NT2/D1 (cell line): ENCODE data around the gene WFIKKN1.
"Not testable (repeated sequence)": the region's sequence is repeated elsewhere in the genome, so short reads cannot be mapped to it uniquely, and the experiment has no call there.

Experiments
- DNase-seq: peaks from one replicate; pipeline ENCODE4 v3.0.0-alpha.2; 2011; ENCODE audit warnings: low read depth, low spot score
- H3K27me3 ChIP-seq: 2 replicates; pipeline ENCODE4 v1.6.0; 2011; ENCODE audit warnings: mild to moderate bottlenecking; ENCODE audit not compliant: insufficient read length, insufficient read depth
- H3K36me3 ChIP-seq: 2 replicates; pipeline ENCODE4 v1.6.1; 2011; ENCODE audit warnings: mild to moderate bottlenecking, low read length, mixed read lengths; ENCODE audit not compliant: insufficient read depth, insufficient read length
- H3K4me1 ChIP-seq: 2 replicates; pipeline ENCODE4 v1.5.1; 2011; ENCODE audit not compliant: insufficient read depth, insufficient read length
- H3K4me3 ChIP-seq: 2 replicates; pipeline ENCODE4 v1.5.1; 2011; ENCODE audit warnings: low read depth; ENCODE audit not compliant: insufficient read length
- H3K9ac ChIP-seq: 2 replicates; pipeline ENCODE4 v1.6.0; 2011; ENCODE audit warnings: low read depth; ENCODE audit not compliant: insufficient read length
- H3K9me3 ChIP-seq: 2 replicates; pipeline ENCODE4 v1.5.1; 2011; ENCODE audit warnings: mild to moderate bottlenecking, low read length; ENCODE audit not compliant: insufficient read depth
- SUZ12 ChIP-seq: IDR thresholded peaks from 2 replicates; pipeline ENCODE4 v1.6.1; 2011; ENCODE audit not compliant: insufficient read length, insufficient read depth; ENCODE audit errors: extremely low read depth
- YY1 ChIP-seq: IDR thresholded peaks from 2 replicates; pipeline ENCODE4 v1.6.1; 2011; ENCODE audit not compliant: insufficient read length, insufficient read depth
- ZNF274 ChIP-seq: IDR thresholded peaks from 2 replicates; pipeline ENCODE4 v1.6.1; 2011; ENCODE audit warnings: mild to moderate bottlenecking, low read depth, low read length

Gene WFIKKN1

GRCh38 chr16:595942-596735, 34.6 kb upstream of the WFIKKN1 start:
- peaks cover 48% of the 10 kb centered on the region for H3K27me3 ChIP-seq
- no peaks in the 10 kb centered on the region; the same call in 1 of the 2 replicates for H3K9me3 ChIP-seq
- no peak overlapping the region for H3K4me3 ChIP-seq
- peaks cover 7% of the 10 kb centered on the region for H3K4me1 ChIP-seq
- no peak overlapping the region for H3K9ac ChIP-seq
- TF ChIP-seq YY1 (no peak), ZNF274 (no peak), SUZ12 (no peak)
- DNase-seq = no peak
- peaks cover 43% of the 10 kb centered on the region for H3K36me3 ChIP-seq

- no peak for TF ChIP-seq SUZ12
- no peak for TF ChIP-seq ZNF274
- no peak for TF ChIP-seq YY1
- Histone ChIP-seq H3K9ac (no peak overlapping the region), H3K4me3 (no peak overlapping the region), H3K4me1 (peaks cover 7% of the 10 kb centered on the region), H3K27me3 (peaks cover 43% of the 10 kb centered on the region), H3K9me3 (no peaks in the 10 kb centered on the region; the same call in 1 of the 2 replicates), H3K36me3 (peaks cover 45% of the 10 kb centered on the region)
- DNase-seq = no peak
These were observed 34.1 kb upstream of the WFIKKN1 start for GRCh38 chr16:596736-597060.

- H3K9ac ChIP-seq, H3K4me3 ChIP-seq: not testable (repeated sequence)
These were observed 33.1 kb upstream of the WFIKKN1 start for GRCh38 chr16:597655-598054.

GRCh38 chr16:598823-599739, 31.7 kb upstream of the WFIKKN1 start:
- H3K4me3 ChIP-seq = no peak overlapping the region
- no peak for DNase-seq
- peaks cover 2% of the 10 kb centered on the region for H3K4me1 ChIP-seq
- H3K36me3 ChIP-seq = peaks cover 27% of the 10 kb centered on the region
- H3K9me3 ChIP-seq = no peaks in the 10 kb centered on the region; the same call in 1 of the 2 replicates
- H3K9ac ChIP-seq = no peak overlapping the region
- no peak for TF ChIP-seq YY1
- TF ChIP-seq ZNF274 = no peak
- TF ChIP-seq SUZ12 = no peak
- peaks cover 19% of the 10 kb centered on the region for H3K27me3 ChIP-seq

More at GRCh38 chr16:597655-598054, 33.1 kb upstream of the WFIKKN1 start:
- peaks cover 33% of the 10 kb centered on the region for H3K27me3 ChIP-seq
- not testable (repeated sequence) for H3K4me1 ChIP-seq, H3K9me3 ChIP-seq, DNase-seq
- peaks cover 36% of the 10 kb centered on the region for H3K36me3 ChIP-seq

GRCh38 chr16:600781-601180, 30.0 kb upstream of the WFIKKN1 start:
- Histone ChIP-seq H3K4me1 (peaks cover 2% of the 10 kb centered on the region), H3K4me3 (no peak overlapping the region), H3K27me3 (peaks cover 9% of the 10 kb centered on the region), H3K9ac (no peak overlapping the region), H3K9me3 (peaks cover 5% of the 10 kb centered on the region; the same call in 1 of the 2 replicates), H3K36me3 (peaks cover 27% of the 10 kb centered on the region)
- TF ChIP-seq SUZ12 (no peak), YY1 (no peak), ZNF274 (no peak)
- DNase-seq = no peak

- Histone ChIP-seq H3K4me1 (peaks cover 4% of the 10 kb centered on the region), H3K4me3 (no peak overlapping the region), H3K36me3 (peaks cover 12% of the 10 kb centered on the region), H3K27me3 (peaks cover 3% of the 10 kb centered on the region), H3K9me3 (peaks cover 5% of the 10 kb centered on the region; the same call in 1 of the 2 replicates), H3K9ac (no peak overlapping the region)
- DNase-seq = no peak
- TF ChIP-seq ZNF274 = no peak
These were observed 26.9 kb upstream of the WFIKKN1 start for GRCh38 chr16:603933-604332.

- H3K9me3 ChIP-seq = peaks cover 5% of the 10 kb centered on the region; the same call in 1 of the 2 replicates
- H3K36me3 ChIP-seq = no peaks in the 10 kb centered on the region
- TF ChIP-seq YY1 (no peak), SUZ12 (no peak), ZNF274 (no peak)
- peaks cover 6% of the 10 kb centered on the region for H3K4me1 ChIP-seq
- no peak for DNase-seq
- no peak overlapping the region for H3K9ac ChIP-seq
- no peak overlapping the region for H3K4me3 ChIP-seq
- H3K27me3 ChIP-seq = peaks cover 3% of the 10 kb centered on the region
These were observed 24.0 kb upstream of the WFIKKN1 start for GRCh38 chr16:606656-607307.
